GM21367 (cell line): ENCODE results near the gene APC.
A peak's percentile ranks its signal among the peaks of the same experiment; 100 is the strongest.
"Not testable (repeated sequence)": the region's sequence is repeated elsewhere in the genome, so short reads cannot be mapped to it uniquely, and the experiment has no call there.

ENCODE experiments used
- ATAC-seq: cut with Tn5 transposase; IDR thresholded peaks from one replicate; pipeline ENCODE4 v1.9.1; 2021; ENCODE audit not compliant: unreplicated experiment

Gene APC

DNA sequence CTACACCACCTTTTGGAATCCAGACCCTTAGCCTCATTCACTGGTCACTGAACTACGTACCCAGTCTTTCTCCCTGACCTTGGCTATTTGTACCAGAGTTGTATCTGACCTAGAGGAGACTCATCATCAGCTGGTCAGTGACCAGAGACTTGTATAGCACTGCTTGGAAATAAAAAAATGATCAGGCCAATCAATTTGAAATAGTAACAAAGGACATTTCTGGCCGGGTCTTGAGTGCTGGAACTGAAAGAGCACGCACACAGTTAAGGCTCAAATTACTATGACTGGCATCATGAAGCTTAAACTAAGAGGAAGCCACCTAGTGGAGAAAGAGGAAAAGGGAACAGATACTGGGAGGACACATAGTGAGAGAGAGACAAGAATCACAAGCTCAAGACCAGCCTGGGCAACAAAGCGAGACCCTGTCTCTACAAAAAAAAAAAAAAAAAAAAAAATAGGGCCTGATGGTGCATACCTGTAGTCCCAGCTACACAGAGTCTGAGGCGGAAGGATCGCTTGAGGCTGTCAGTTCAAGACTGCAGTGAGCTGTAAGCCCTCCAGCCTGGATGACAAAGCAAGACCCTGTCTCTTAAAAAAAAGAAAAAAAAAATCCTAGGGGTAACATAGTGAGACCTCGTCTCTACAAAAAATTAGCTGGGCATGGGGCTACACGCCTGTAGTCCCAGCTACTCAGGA is 110.6 kb downstream of the APC start:
- peak; percentile 99 for ATAC-seq

GRCh38 chr5:112849912-112850311 is 112.2 kb downstream of the APC start:
- no peak for ATAC-seq

GRCh38 chr5:112854651-112855050 is 117.0 kb downstream of the APC start:
- ATAC-seq = no peak

DNA sequence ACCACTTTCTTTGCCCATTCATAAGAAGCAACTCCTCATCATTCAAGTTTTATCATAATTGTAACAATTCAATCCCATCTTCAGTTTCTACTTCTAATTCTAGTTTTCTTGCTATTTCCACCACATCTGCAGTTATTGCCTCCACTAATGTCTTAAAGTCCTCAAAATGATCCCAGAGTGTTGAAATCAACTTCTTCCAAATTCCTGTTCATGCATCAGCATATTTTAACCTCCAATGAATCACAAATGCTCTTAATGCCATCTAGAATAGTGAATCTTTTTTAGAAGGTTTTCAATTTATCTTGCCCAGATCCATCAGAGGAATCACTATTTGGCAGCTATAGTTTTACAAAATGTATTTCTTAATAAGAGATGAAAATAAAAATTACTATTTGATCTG is 120.2 kb downstream of the APC start:
- ATAC-seq = no peak

DNA sequence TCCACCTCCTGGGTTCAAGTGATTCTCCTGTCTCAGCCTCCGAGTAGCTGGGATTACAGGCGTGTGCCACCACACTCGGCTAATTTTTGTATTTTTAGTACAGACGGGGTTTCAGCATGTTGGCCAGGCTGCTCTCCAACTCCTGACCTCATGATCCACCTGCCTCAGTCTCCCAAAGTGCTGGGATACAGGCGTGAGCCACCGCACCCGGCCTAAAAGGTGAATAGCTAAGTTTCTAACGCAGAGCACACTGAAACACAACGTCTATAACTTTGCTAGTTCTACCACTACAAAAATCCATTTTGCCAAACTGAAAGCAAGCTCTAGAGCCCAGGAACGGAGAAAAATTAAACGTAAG is 122.9 kb downstream of the APC start:
- ATAC-seq = not testable (repeated sequence)

DNA sequence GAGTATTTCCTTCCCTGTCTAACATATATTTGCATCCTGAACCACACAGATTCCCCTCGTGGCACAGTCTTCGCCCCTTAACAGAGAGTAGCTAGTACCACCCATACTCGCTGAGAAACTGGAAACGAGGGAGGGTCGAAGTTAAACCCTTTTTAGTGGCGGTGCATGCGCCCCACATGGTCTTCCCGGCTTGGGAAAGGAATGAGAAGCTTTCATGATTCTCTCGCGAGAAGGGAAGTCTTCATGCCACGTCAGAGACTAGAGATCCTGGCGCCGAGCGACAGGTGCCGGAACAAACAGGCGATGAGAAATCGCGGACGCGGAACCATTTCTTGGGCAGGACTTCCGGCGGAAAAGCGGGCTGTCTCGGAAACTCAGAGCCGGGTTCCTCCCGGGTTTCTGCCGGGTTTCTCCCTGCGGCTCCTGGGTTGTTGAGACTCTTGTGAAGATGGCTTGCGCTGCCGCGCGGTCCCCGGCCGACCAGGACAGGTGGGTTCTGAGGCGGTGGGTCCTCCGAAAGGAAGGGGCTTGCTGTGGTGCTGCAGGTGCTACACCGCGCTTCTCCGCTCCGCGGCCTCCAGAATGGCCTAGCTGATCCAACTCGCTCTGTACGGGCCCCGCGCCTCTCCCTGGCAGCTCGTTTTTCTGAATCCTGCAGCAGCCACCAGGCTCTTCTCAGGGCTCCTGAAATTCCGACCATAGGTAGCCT is 123.4 kb downstream of the APC start, which contains the start of gene SRP19:
Gene SRP19 (plus strand): TSS at position 359 of the 709 bp plus-strand sequence. CDS start 90 bp downstream, at position 449.
- peak; percentile 96 for ATAC-seq

- no peak for ATAC-seq
Measured at GRCh38 chr5:112861638-112861985, 123.9 kb downstream of the APC start.

GRCh38 chr5:112862085-112862484 is 124.4 kb downstream of the APC start:
- ATAC-seq = no peak

GRCh38 chr5:112863549-112863948 is 125.9 kb downstream of the APC start:
- ATAC-seq = no peak

- ATAC-seq = no peak
Measured at GRCh38 chr5:112865128-112865527, 127.4 kb downstream of the APC start.

GRCh38 chr5:112866739-112867138 is 129.1 kb downstream of the APC start:
- no peak for ATAC-seq

GRCh38 chr5:112867411-112867810 is 129.7 kb downstream of the APC start:
- ATAC-seq = no peak

GRCh38 chr5:112869948-112870347 is 132.3 kb downstream of the APC start:
- ATAC-seq = peak; percentile 68

DNA sequence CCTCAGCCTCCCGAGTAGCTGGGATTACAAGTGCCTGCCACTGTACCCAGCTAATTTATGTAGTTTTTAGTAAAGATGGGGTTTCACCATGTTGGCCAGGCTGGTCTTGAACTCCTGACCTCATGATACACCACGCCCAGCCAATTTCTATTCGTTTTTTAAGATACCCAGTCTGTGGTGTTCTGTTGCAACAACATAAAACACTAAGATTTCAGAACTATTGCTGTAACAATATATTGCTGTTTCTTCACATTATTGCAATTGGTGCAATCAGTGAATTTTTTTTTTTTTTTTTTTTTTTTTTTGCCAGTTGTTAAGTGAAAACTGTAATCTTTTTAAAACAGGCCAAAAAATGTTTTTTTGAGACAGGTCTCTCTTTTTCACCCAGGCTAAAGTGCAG is 133.3 kb downstream of the APC start:
- no peak for ATAC-seq

GRCh38 chr5:112876362-112876761 is 138.7 kb downstream of the APC start:
- ATAC-seq = no peak

- ATAC-seq = no peak
Measured at GRCh38 chr5:112878101-112878500, 140.4 kb downstream of the APC start.

DNA sequence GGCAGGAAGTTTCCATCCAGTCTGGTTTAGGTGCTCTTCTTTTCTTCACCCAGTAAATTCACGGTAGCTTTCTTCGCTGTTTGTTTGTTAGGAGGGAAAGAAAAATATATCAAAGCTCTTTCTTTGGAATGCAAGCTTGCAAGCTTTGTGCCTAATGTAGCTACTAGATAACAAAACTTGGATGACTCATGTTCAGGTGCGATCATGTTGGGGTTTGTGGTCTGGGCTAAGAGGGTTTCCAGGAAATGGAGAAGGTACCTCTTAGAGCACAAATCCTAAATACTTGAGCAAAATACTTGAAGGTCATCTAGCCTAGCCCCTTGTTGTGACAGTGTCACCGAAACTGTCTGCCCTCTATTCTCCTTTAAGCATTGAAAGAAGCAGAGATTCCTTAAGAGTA is 141.1 kb downstream of the APC start:
- ATAC-seq = no peak

DNA sequence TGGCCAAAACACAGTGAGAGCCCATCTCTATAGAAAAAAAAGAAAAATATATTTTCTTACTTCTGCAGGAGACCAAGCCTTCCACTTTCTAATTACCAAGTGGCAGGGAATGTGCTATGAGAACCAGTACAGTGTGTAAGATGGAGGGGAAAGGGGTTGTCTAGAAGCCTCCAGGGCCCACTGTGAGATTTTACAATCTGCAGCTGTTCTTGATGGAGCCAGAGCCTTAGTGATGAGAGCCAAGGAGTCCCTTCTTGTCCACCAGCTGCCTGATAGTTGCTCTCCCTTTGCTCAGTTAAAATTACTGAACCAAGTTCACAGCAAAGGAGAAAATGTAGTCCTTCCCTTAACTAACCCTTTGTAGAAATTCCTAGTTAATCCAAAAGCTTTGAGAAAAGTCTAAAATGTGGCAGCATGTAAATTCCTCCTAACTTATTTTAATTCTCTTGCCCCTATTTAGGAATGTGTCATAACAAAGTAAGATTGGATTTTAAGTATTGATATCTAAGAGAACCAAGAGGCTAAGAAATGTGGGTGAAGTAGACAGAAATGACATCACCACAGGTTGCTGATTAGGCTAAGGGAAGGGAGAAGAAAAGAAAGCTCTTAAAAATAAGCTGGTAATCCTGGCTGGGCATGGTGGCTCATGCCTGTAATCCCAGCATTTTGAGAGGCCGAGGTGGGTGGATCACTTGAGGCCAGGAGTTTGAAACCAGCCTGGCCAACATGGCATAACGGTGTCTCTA is 142.7 kb downstream of the APC start:
- no peak for ATAC-seq

DNA sequence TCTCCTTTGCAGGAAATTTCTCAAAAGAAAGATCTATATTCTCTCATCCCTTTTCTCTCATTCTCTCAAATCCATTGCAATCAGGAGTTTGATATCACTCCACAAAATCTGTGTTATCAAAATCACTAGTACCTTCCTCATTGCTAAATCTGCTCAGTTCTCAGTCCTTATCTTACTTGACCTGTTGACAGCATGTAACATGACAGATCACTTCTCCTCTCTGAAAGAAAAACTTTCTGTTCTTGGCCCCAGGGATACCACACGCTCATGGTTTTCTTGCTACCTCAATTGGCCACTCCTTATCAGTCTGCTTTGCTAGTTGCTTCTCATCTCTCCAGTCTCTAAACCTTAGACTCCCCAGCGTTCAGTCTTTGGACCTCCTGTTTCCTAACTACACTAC is 145.5 kb downstream of the APC start:
- no peak for ATAC-seq

- no peak for ATAC-seq
Measured at GRCh38 chr5:112885001-112885400, 147.3 kb downstream of the APC start.

DNA sequence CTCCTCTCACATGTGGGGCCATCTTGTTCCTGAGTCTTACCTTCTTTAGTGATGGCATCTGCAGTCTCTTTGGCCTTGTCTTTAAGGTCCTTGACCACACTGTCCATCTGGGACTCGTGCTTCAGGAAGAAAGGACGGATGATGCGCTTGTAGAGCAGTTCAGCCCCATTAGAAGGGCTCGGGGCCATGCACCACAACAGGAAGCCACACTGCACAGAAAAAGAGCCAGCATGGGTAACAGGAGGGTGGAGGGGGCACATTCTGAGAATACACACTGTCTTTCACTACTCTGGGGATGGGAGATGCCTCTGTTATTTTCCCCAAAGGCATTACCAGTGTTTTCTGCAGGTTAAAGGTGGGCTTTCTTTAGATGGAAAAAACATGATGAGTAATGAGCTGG is 149.3 kb downstream of the APC start:
- no peak for ATAC-seq

- not testable (repeated sequence) for ATAC-seq
Measured at GRCh38 chr5:112892066-112892465, 154.4 kb downstream of the APC start.
